Measurements from ENCODE around the gene PNPO. TPM values are rescaled to one million over a fixed set of nuclear protein-coding genes. Genes with fewer than 3 reads are reported as not detected.
"Not testable (repeated sequence)": the region's sequence is repeated elsewhere in the genome, so short reads cannot be mapped to it uniquely, and the experiment has no call there.

Gene PNPO
- total RNA-seq, 1 donor from 2014 or later = 26.5 TPM

- no peaks in the 10 kb centered on the region for H3K27me3 Mint-ChIP-seq
- intact Hi-C loops (cut with micrococcal nuclease) = no loop called here
- ATAC-seq (ENCODE audit: low read depth) = no peak
Measured at GRCh38 chr17:47918991-47919390, 22.4 kb upstream of the PNPO start.

DNA sequence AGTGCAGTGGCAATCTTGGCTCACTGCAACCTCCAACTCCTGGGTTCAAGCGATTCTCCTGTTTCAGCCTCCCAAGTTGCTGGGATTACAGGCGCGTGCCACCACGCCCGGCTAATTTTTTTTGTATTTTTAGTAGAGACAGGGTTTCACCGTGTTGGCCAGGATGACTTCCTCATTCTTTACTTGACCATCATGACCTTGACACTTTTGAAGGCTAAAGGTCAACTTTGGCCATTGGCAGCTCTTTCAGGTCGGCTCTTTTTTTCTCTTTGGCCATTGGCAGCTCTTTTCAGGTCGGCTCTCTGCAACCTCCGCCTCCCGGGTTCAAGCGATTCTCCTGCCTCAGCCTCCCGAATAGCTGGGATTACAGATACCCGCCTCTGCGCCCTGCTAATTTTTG, 21.5 kb upstream of the PNPO start:
- H3K36me3 Mint-ChIP-seq (ENCODE audit: low read depth) = peaks cover 79% of the 10 kb centered on the region
- H3K27ac Mint-ChIP-seq; intact Hi-C loops (cut with micrococcal nuclease); DNase-seq; ATAC-seq (ENCODE audit: low read depth); H3K4me1 Mint-ChIP-seq; H3K27me3 Mint-ChIP-seq; H3K9me3 Mint-ChIP-seq; H3K4me3 Mint-ChIP-seq: not testable (repeated sequence)
- ChIA-PET POLR2A (interaction anchor here (0.7 kb wide), 1 partner anchor 24 kb away, joined by 3 read pairs; the partner anchor contains the start of gene SP2), CTCF (interaction anchor here (0.8 to 0.9 kb wide), 2 partner anchors 12 to 23 kb away, joined by 3 read pairs; no protein-coding TSS in a partner anchor)

More at GRCh38 chr17:47918991-47919390, 22.4 kb upstream of the PNPO start:
- CTCF ChIA-PET = interaction anchor here (0.9 kb wide), 1 partner anchor 11 kb away, joined by 3 read pairs; no protein-coding TSS in a partner anchor
- TF ChIP-seq, protein P1, sequence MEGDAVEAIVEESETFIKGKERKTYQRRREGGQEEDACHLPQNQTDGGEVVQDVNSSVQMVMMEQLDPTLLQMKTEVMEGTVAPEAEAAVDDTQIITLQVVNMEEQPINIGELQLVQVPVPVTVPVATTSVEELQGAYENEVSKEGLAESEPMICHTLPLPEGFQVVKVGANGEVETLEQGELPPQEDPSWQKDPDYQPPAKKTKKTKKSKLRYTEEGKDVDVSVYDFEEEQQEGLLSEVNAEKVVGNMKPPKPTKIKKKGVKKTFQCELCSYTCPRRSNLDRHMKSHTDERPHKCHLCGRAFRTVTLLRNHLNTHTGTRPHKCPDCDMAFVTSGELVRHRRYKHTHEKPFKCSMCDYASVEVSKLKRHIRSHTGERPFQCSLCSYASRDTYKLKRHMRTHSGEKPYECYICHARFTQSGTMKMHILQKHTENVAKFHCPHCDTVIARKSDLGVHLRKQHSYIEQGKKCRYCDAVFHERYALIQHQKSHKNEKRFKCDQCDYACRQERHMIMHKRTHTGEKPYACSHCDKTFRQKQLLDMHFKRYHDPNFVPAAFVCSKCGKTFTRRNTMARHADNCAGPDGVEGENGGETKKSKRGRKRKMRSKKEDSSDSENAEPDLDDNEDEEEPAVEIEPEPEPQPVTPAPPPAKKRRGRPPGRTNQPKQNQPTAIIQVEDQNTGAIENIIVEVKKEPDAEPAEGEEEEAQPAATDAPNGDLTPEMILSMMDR (IDR thresholded peaks at IDR 0.05) = no peak
- no peak overlapping the region for H3K4me3 Mint-ChIP-seq
- no peak overlapping the region for H3K27ac Mint-ChIP-seq
- H3K9me3 Mint-ChIP-seq = no peaks in the 10 kb centered on the region
- DNase-seq = no peak
- no peaks in the 10 kb centered on the region for H3K4me1 Mint-ChIP-seq
- POLR2A ChIA-PET = no interaction called here
- peaks cover 74% of the 10 kb centered on the region for H3K36me3 Mint-ChIP-seq (ENCODE audit: low read depth)

- Mint-ChIP-seq H3K27me3 (no peaks in the 10 kb centered on the region), H3K36me3 (ENCODE audit: low read depth) (peaks cover 82% of the 10 kb centered on the region), H3K4me1 (no peaks in the 10 kb centered on the region), H3K4me3 (no peak overlapping the region), H3K27ac (no peak overlapping the region), H3K9me3 (no peaks in the 10 kb centered on the region)
- no peak for DNase-seq
- TF ChIP-seq, protein P1 (IDR thresholded peaks at IDR 0.05) = no peak
- ATAC-seq (ENCODE audit: low read depth) = no peak
- POLR2A ChIA-PET = no interaction called here
- intact Hi-C loops (cut with micrococcal nuclease) = no loop called here
- CTCF ChIA-PET = interaction anchor here (1.0 to 1.7 kb wide), 3 partner anchors 12 to 25 kb away, joined by 3 to 4 read pairs (median 3); no protein-coding TSS in a partner anchor
Measured at GRCh38 chr17:47924785-47925677, 16.3 kb upstream of the PNPO start.

- DNase-seq = no peak
- CTCF ChIA-PET = interaction anchor here (1.0 to 1.7 kb wide), 2 partner anchors 21 to 25 kb away, joined by 3 to 4 read pairs; no protein-coding TSS in a partner anchor
- no peaks in the 10 kb centered on the region for H3K9me3 Mint-ChIP-seq
- peaks cover 86% of the 10 kb centered on the region for H3K36me3 Mint-ChIP-seq (ENCODE audit: low read depth)
- no peaks in the 10 kb centered on the region for H3K4me1 Mint-ChIP-seq
- H3K4me3 Mint-ChIP-seq = no peak overlapping the region
- ATAC-seq (ENCODE audit: low read depth) = no peak
- TF ChIP-seq, protein P1 (IDR thresholded peaks at IDR 0.05) = no peak
- intact Hi-C loops (cut with micrococcal nuclease) = no loop called here
- POLR2A ChIA-PET = no interaction called here
- no peaks in the 10 kb centered on the region for H3K27me3 Mint-ChIP-seq
- H3K27ac Mint-ChIP-seq = no peak overlapping the region
Measured at GRCh38 chr17:47925678-47925988, 15.7 kb upstream of the PNPO start.

DNA sequence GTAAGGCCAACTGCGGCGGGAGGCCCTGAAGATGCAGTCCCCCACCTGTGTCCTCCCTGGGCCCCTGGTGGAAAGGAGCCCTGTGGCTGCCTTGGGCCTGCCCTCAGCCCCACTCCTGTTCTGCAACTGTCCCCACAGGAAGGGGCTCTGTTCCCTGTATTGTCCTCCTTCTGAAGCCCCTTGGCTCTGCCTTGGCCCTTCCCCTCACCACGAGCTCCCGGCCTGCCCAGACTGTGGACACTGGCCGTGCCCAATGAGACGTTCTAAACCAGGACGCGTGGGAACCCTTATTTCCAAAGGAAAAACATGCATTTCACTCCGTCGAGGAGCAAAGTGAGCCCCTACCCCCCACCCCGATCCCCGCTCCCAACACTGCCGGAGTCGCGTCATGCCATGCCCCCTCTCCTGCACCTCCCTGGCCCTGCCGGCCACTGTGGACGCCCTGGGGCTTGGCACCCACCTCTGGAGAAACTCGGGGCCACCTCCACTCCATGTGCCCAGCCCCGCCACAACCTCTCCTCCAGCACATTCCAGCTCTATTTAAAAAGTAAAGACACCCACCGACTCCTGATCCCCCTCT, 13.5 kb upstream of the PNPO start:
- ChIA-PET POLR2A (no interaction called here), CTCF (no interaction called here)
- Mint-ChIP-seq H3K27ac (no peak overlapping the region), H3K36me3 (ENCODE audit: low read depth) (peaks cover 76% of the 10 kb centered on the region), H3K27me3 (no peaks in the 10 kb centered on the region), H3K4me1 (no peaks in the 10 kb centered on the region), H3K4me3 (no peak overlapping the region), H3K9me3 (no peaks in the 10 kb centered on the region)
- TF ChIP-seq, protein P1 (IDR thresholded peaks at IDR 0.05) = no peak
- intact Hi-C loops (cut with micrococcal nuclease) = no loop called here
- no peak for DNase-seq
- no peak for ATAC-seq (ENCODE audit: low read depth)
